SK-N-SH (cell line): ENCODE results near the gene LATS2. TPM values are rescaled to one million over a fixed set of nuclear protein-coding genes. Genes with fewer than 3 reads are reported as not detected.

Source experiments
- CTCF ChIA-PET: fragments of 300-600, 350-600 bp; formaldehyde crosslinking; extraction: SDS; loops from one replicate; lab custom pipeline; 2021; lab: Yijun Ruan, JAX
- POLR2A ChIA-PET: fragments of 350-600 bp; sonication (Branson Sonifier 250); formaldehyde crosslinking; extraction: SDS; loops from one replicate; lab custom pipeline; 2020; ENCODE audit warnings: antibody characterized with exemption, inconsistent platforms; lab: Yijun Ruan, JAX
- DNase-seq: peaks from one replicate; pipeline ENCODE4 v3.0.0; 2012
- H2AFZ ChIP-seq: fragments of 200-600 bp; sonication (generic); 2 replicates; pipeline ENCODE4 v1.8.1; 2016; ENCODE audit warnings: antibody characterized with exemption, mild to moderate bottlenecking, low read depth
- H3F3A ChIP-seq: fragments of 200-600 bp; sonication (generic); replicated peaks from 2 replicates; pipeline ENCODE3; 2016; ENCODE audit warnings: antibody characterized with exemption, mild to moderate bottlenecking; ENCODE audit not compliant: insufficient read depth
- H3K27ac ChIP-seq, 2 experiments: fragments of 200-500 bp in 1 of 2; fragments of 200-600 bp in 1 of 2; sonication (Bioruptor generic) in 1 of 2; sonication (generic), shearing (Covaris generic) in 1 of 2; 2 replicates each; pipeline versions ENCODE4 v1.5.1 to v1.6.1; 2014 to 2016; ENCODE audit warnings: low read depth in 2 of 2, inconsistent platforms in 1 of 2, low read length in 1 of 2, mild to moderate bottlenecking in 1 of 2, mixed read lengths in 1 of 2
- H3K27me3 ChIP-seq: fragments of 200-600 bp; sonication (generic), shearing (Covaris generic); 2 replicates; pipeline ENCODE4 v1.6.1; 2016; ENCODE audit warnings: mixed run types; ENCODE audit not compliant: insufficient read depth
- H3K36me3 ChIP-seq, 2 experiments: fragments of 200-500 bp in 1 of 2; fragments of 200-600 bp in 1 of 2; sonication (Bioruptor generic) in 1 of 2; sonication (generic) in 1 of 2; replicated peaks in 1 of 2; 2 replicates each; pipeline versions ENCODE3 to v1.5.1; 2014 to 2016; ENCODE audit warnings: low read length in 1 of 2, mild to moderate bottlenecking in 1 of 2; ENCODE audit not compliant: insufficient read depth in 2 of 2, control insufficient read depth in 1 of 2
- H3K4me1 ChIP-seq, 2 experiments: fragments of 200-500 bp in 1 of 2; fragments of 200-600 bp in 1 of 2; sonication (Bioruptor generic) in 1 of 2; sonication (generic), shearing (Covaris generic) in 1 of 2; 2 replicates each; pipeline versions ENCODE4 v1.5.1 to v1.6.1; 2014 to 2016; ENCODE audit warnings: low read depth in 1 of 2, low read length in 1 of 2, mixed run types in 1 of 2; ENCODE audit not compliant: insufficient read depth in 2 of 2, control insufficient read depth in 1 of 2
- H3K4me2 ChIP-seq: fragments of 200-600 bp; sonication (generic), shearing (Covaris generic); 2 replicates; pipeline ENCODE4 v1.6.1; 2017; ENCODE audit warnings: mixed run types
- H3K4me3 ChIP-seq, 2 experiments: fragments of 200-500 bp in 1 of 2; fragments of 200-600 bp in 1 of 2; sonication (Bioruptor generic) in 1 of 2; sonication (generic), shearing (Covaris generic) in 1 of 2; 2 replicates each; pipeline versions ENCODE4 v1.5.1 to v1.8.1; 2014 to 2016; ENCODE audit warnings: low read depth in 2 of 2, inconsistent platforms in 1 of 2, low read length in 1 of 2, mild to moderate bottlenecking in 1 of 2, mixed read lengths in 1 of 2, moderate library complexity in 1 of 2
- H3K79me2 ChIP-seq: fragments of 200-600 bp; sonication (generic); 2 replicates; pipeline ENCODE4 v1.8.1; 2017; ENCODE audit warnings: mild to moderate bottlenecking; ENCODE audit not compliant: insufficient read depth
- H3K9ac ChIP-seq: fragments of 200-600 bp; sonication (generic); 2 replicates; pipeline ENCODE4 v1.6.1; 2017; ENCODE audit warnings: mixed run types
- H3K9me2 ChIP-seq: fragments of 200-600 bp; sonication (generic); 2 replicates; pipeline ENCODE4 v1.6.1; 2017; ENCODE audit warnings: mixed run types
- H3K9me3 ChIP-seq: fragments of 200-600 bp; sonication (generic); 2 replicates; pipeline ENCODE4 v1.6.1; 2017; ENCODE audit warnings: mixed run types, mild to moderate bottlenecking, moderate library complexity
- H4K20me1 ChIP-seq: fragments of 200-600 bp; sonication (generic); 2 replicates; pipeline ENCODE4 v1.6.1; 2017; ENCODE audit warnings: mild to moderate bottlenecking, mixed run types; ENCODE audit not compliant: insufficient read depth
- ELF1 ChIP-seq: IDR thresholded peaks from 2 replicates; pipeline ENCODE4 v1.4.0; 2012
- EP300 ChIP-seq, 2 experiments: IDR thresholded peaks; 2 replicates each; pipeline versions ENCODE4 v1.4.0 to v1.6.1; 2012; ENCODE audit warnings: borderline replicate concordance in 1 of 2, low read depth in 1 of 2, low read length in 1 of 2
- FOSL2 ChIP-seq: IDR thresholded peaks from 2 replicates; pipeline ENCODE4 v1.4.0; 2012; ENCODE audit warnings: low read depth, mild to moderate bottlenecking, moderate library complexity, borderline replicate concordance
- FOXJ3 ChIP-seq: sonication (generic); formaldehyde crosslinking; IDR thresholded peaks from 2 replicates; pipeline ENCODE4 v1.5.1; 2020; ENCODE audit warnings: mild to moderate bottlenecking, missing genetic modification reagents
- GABPA ChIP-seq: IDR thresholded peaks from 2 replicates; pipeline ENCODE4 v1.4.0; 2012; ENCODE audit warnings: low read depth, mild to moderate bottlenecking
- GATA2 ChIP-seq: sonication (generic); formaldehyde crosslinking; IDR thresholded peaks from 2 replicates; pipeline ENCODE4 v1.5.0; 2020; ENCODE audit warnings: mild to moderate bottlenecking, missing genetic modification reagents
- JUND ChIP-seq: IDR thresholded peaks from 2 replicates; pipeline ENCODE4 v1.4.0; 2012
- MXI1 ChIP-seq: IDR thresholded peaks from 2 replicates; pipeline ENCODE4 v1.6.1; 2012; ENCODE audit warnings: mild to moderate bottlenecking, low read depth, low read length, improper control_type of control experiment
- NFIC ChIP-seq: IDR thresholded peaks from 2 replicates; pipeline ENCODE4 v1.4.0; 2012; ENCODE audit warnings: borderline replicate concordance
- NRF1 ChIP-seq: IDR thresholded peaks from 2 replicates; pipeline ENCODE4 v1.6.1; 2012; ENCODE audit warnings: low read depth, mild to moderate bottlenecking, low read length
- RAD21 ChIP-seq: IDR thresholded peaks from 2 replicates; pipeline ENCODE4 v1.6.1; 2012; ENCODE audit warnings: mild to moderate bottlenecking, low read length
- RCOR1 ChIP-seq: fragments of 150-350 bp; IDR thresholded peaks from 2 replicates; pipeline ENCODE4 v1.6.1; 2017; ENCODE audit warnings: antibody characterized with exemption, low read length
- RFX5 ChIP-seq: IDR thresholded peaks from 2 replicates; pipeline ENCODE4 v1.6.1; 2012; ENCODE audit warnings: mild to moderate bottlenecking, improper control_type of control experiment, low read length
- SIN3A ChIP-seq: IDR thresholded peaks from 2 replicates; pipeline ENCODE4 v1.6.1; 2012; ENCODE audit warnings: low read depth, mild to moderate bottlenecking, low read length, moderate library complexity, borderline replicate concordance
- SMC3 ChIP-seq: IDR thresholded peaks from 2 replicates; pipeline ENCODE4 v1.6.1; 2012; ENCODE audit warnings: low read depth, low read length, improper control_type of control experiment
- TAF1 ChIP-seq: IDR thresholded peaks from 2 replicates; pipeline ENCODE4 v1.6.1; 2012; ENCODE audit warnings: low read depth, mild to moderate bottlenecking, low read length, moderate library complexity, borderline replicate concordance
- YY1 ChIP-seq: IDR thresholded peaks from 2 replicates; pipeline ENCODE4 v1.4.0; 2012; ENCODE audit warnings: low read depth, mild to moderate bottlenecking
- WGBS: methylation state at CpG from one replicate; pipeline ENCODE4 v1.1.6; 2017; ENCODE audit warnings: low lambda C conversion rate; 5-methylcytosine and 5-hydroxymethylcytosine counted together
- polyA plus RNA-seq, 3 experiments: library from polyadenylated mRNA; depleted of rRNA; stranded (reverse); fragments of >200 nt; gene quantifications; 2 replicates each; pipeline ENCODE4 v1.2.3, GENCODE V29; 2012
- TF ChIP-seq, protein P1 (sequence below): fragments of 150-350 bp; IDR thresholded peaks from 2 replicates; pipeline ENCODE4 v1.6.1; 2017; ENCODE audit warnings: antibody characterized with exemption, low read length, low read depth, borderline replicate concordance
- TF ChIP-seq, protein P2 (sequence below): fragments of 150-350 bp; IDR thresholded peaks from 2 replicates; pipeline ENCODE4 v1.6.1; 2016; ENCODE audit warnings: mild to moderate bottlenecking, low read depth, low read length
- TF ChIP-seq, protein P3 (sequence below): fragments of 200-600 bp; sonication (generic); IDR thresholded peaks from 2 replicates; pipeline ENCODE4 v1.6.1; 2017; ENCODE audit warnings: antibody characterized with exemption, mild to moderate bottlenecking, moderate library complexity

LATS2 gene
- polyA plus RNA-seq, 1 of the 3 experiments (the other 2 are of a cell fraction): 19.6 TPM

DNA sequence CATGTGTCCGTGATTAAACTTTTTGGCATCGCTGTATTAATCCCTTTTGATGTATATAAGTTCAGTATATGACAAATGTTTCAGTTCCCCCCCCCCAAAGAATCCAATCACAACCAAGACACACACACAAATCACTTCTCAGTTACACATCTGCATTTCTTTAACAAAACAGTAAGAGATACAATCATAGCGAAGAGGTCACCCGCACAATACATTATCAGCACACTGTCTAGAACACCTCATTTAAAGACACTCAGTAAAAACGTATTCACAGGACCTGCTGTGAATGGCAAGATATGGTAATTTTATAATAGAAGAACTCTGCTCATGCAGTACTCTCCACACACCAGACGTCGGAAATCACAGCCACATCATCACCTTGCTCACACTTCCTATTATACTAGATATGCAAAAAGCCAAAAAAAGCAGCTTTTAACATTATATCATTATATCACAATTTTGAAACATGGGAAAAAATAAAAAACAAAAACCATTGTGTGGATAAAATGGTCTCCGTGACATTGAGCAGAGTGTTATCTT, 87.4 kb downstream of the LATS2 start:
- DNase-seq: no peak
- no peaks in the 10 kb centered on the region for H3K9me3 ChIP-seq
- no peak overlapping the region for H3K27ac ChIP-seq
- H4K20me1 ChIP-seq: no peaks in the 10 kb centered on the region
- CTCF ChIA-PET: no interaction called here
- H3K4me1 ChIP-seq: no peaks in the 10 kb centered on the region
- H3K9me2 ChIP-seq: no peaks in the 10 kb centered on the region
- H3K27me3 ChIP-seq: no peaks in the 10 kb centered on the region
- no peak overlapping the region for H3K9ac ChIP-seq
- peaks cover 15 to 56% of the 10 kb centered on the region in 2 experiments for H3K36me3 ChIP-seq
- peaks cover 17% of the 10 kb centered on the region; the same call in 1 of the 2 replicates for H3K79me2 ChIP-seq
- H2AFZ ChIP-seq: no peak overlapping the region
- TF ChIP-seq FOSL2 (no peak), NRF1 (no peak), RFX5 (no peak), SMC3 (no peak), FOXJ3 (CRISPR knock-in tag) (no peak), YY1 (no peak), SIN3A (no peak), GATA2 (CRISPR knock-in tag) (no peak), ELF1 (no peak), JUND (no peak), TAF1 (no peak), EP300 (IDR thresholded peaks at IDR 0.05; ENCODE audit: borderline replicate concordance in 1 of 2, low read depth in 1 of 2, low read length in 1 of 2) (no peak), NFIC (no peak), MXI1 (no peak), RAD21 (no peak), GABPA (no peak), RCOR1 (no peak)
- TF ChIP-seq, protein P1, sequence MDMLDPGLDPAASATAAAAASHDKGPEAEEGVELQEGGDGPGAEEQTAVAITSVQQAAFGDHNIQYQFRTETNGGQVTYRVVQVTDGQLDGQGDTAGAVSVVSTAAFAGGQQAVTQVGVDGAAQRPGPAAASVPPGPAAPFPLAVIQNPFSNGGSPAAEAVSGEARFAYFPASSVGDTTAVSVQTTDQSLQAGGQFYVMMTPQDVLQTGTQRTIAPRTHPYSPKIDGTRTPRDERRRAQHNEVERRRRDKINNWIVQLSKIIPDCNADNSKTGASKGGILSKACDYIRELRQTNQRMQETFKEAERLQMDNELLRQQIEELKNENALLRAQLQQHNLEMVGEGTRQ: no peak
- TF ChIP-seq, protein P2, sequence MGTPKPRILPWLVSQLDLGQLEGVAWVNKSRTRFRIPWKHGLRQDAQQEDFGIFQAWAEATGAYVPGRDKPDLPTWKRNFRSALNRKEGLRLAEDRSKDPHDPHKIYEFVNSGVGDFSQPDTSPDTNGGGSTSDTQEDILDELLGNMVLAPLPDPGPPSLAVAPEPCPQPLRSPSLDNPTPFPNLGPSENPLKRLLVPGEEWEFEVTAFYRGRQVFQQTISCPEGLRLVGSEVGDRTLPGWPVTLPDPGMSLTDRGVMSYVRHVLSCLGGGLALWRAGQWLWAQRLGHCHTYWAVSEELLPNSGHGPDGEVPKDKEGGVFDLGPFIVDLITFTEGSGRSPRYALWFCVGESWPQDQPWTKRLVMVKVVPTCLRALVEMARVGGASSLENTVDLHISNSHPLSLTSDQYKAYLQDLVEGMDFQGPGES: no peak
- TF ChIP-seq, protein P3, sequence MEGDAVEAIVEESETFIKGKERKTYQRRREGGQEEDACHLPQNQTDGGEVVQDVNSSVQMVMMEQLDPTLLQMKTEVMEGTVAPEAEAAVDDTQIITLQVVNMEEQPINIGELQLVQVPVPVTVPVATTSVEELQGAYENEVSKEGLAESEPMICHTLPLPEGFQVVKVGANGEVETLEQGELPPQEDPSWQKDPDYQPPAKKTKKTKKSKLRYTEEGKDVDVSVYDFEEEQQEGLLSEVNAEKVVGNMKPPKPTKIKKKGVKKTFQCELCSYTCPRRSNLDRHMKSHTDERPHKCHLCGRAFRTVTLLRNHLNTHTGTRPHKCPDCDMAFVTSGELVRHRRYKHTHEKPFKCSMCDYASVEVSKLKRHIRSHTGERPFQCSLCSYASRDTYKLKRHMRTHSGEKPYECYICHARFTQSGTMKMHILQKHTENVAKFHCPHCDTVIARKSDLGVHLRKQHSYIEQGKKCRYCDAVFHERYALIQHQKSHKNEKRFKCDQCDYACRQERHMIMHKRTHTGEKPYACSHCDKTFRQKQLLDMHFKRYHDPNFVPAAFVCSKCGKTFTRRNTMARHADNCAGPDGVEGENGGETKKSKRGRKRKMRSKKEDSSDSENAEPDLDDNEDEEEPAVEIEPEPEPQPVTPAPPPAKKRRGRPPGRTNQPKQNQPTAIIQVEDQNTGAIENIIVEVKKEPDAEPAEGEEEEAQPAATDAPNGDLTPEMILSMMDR: no peak
- TF ChIP-seq, all 33 proteins: peak for 0
- whole genome bisulfite sequencing: 78% methylated on average over 8 of the region's 8 CpGs
- Histone ChIP-seq H3F3A (peaks cover 35% of the 10 kb centered on the region), H3K4me2 (no peak overlapping the region), H3K4me3 (no peak overlapping the region)
- POLR2A ChIA-PET: no interaction called here
